Measurements from ENCODE around the gene NLE1.

GRCh38 chr17:35170968-35171771 lies 29.1 kb upstream of the NLE1 start:
- TF ChIP-seq EZH2 (IDR thresholded peaks at IDR 0.05; ENCODE audit: insufficient read depth, poor library complexity, severe bottlenecking), result no peak
- TF ChIP-seq EZH2phosphoT487 (IDR thresholded peaks at IDR 0.05; ENCODE audit: insufficient read depth, low read depth), result no peak

All from GM23248 (cell line).